CD4-positive, alpha-beta T cell (primary cell): ENCODE measurements around the gene PITRM1. TPM values are rescaled to one million over a fixed set of nuclear protein-coding genes. Genes with fewer than 3 reads are reported as not detected.

Experiments used
- ATAC-seq: fragments of 200-7000 bp; cut with Tn5 transposase; one replicate; pipeline ENCODE4 v1.10.0; 2022; ENCODE audit warnings: mild to moderate bottlenecking; ENCODE audit not compliant: poor library complexity
- CTCF ChIA-PET: fragments of 350-600 bp; sonication (Branson Sonifier 250); formaldehyde crosslinking; loops from one replicate; lab custom pipeline; 2021; ENCODE audit warnings: antibody characterized with exemption, inconsistent platforms; lab: Charles Lee
- POLR2A ChIA-PET: fragments of 350-600 bp; sonication (Branson Sonifier 250); formaldehyde crosslinking; loops from one replicate; lab custom pipeline; 2021; ENCODE audit warnings: antibody characterized with exemption, inconsistent platforms; lab: Charles Lee
- DNase-seq, 14 experiments: peaks; one replicate each; pipeline ENCODE4 v3.0.0-alpha.2; 2013 to 2020; ENCODE audit warnings: mixed read lengths in 2 of 14
- H3K27ac ChIP-seq, 2 donors: one replicate each; pipeline versions ENCODE4 v1.5.1 to v1.7.0; 2013; ENCODE audit warnings: low read length in 2 of 2, low read depth in 1 of 2, mild to moderate bottlenecking in 1 of 2
- H3K27me3 ChIP-seq, 2 experiments: 1 replicate in 1 of 2; 2 replicates in 1 of 2; pipeline versions ENCODE4 v1.6.1 to v1.7.0; 2013; ENCODE audit warnings: low read length in 2 of 2, control low read depth in 1 of 2, mild to moderate bottlenecking in 1 of 2, moderate library complexity in 1 of 2; ENCODE audit not compliant: insufficient read depth in 2 of 2, control insufficient read depth in 1 of 2
- H3K36me3 ChIP-seq: one replicate; pipeline ENCODE4 v1.6.1; 2013; ENCODE audit warnings: low read length, control low read depth; ENCODE audit not compliant: insufficient read depth
- H3K4me1 ChIP-seq: one replicate; pipeline ENCODE4 v1.6.1; 2013; ENCODE audit warnings: low read length, control low read depth; ENCODE audit not compliant: insufficient read depth
- H3K4me3 ChIP-seq: one replicate; pipeline ENCODE4 v1.5.1; 2013; ENCODE audit warnings: mild to moderate bottlenecking, low read length, moderate library complexity
- H3K9me3 ChIP-seq, 2 experiments: 1 replicate in 1 of 2; 2 replicates in 1 of 2; pipeline versions ENCODE4 v1.6.1 to v1.7.0; 2013; ENCODE audit warnings: low read length in 2 of 2, mild to moderate bottlenecking in 2 of 2, control low read depth in 1 of 2, moderate library complexity in 1 of 2; ENCODE audit not compliant: control insufficient read depth in 1 of 2, insufficient read depth in 1 of 2
- H3K27ac Mint-ChIP-seq: one replicate; pipeline ENCODE4 v1.8.0; 2020; ENCODE audit warnings: mixed read lengths
- H3K27me3 Mint-ChIP-seq: one replicate; pipeline ENCODE4 v1.8.0; 2021; ENCODE audit warnings: mixed read lengths
- H3K36me3 Mint-ChIP-seq: one replicate; pipeline ENCODE4 v1.8.0; 2021; ENCODE audit warnings: low read depth, mixed read lengths
- H3K4me1 Mint-ChIP-seq: one replicate; pipeline ENCODE4 v1.8.0; 2021; ENCODE audit warnings: low read depth, mixed read lengths
- H3K4me3 Mint-ChIP-seq: one replicate; pipeline ENCODE4 v1.8.0; 2020; ENCODE audit warnings: mild to moderate bottlenecking, mixed read lengths
- H3K9me3 Mint-ChIP-seq: one replicate; pipeline ENCODE4 v1.8.0; 2020; ENCODE audit warnings: mixed read lengths
- intact Hi-C, 2 experiments: fragments of 100-400 bp; cut with DNase I in 1 of 2; cut with micrococcal nuclease in 1 of 2; formaldehyde crosslinking; loops; one replicate each; pipeline versions ENCODE4 v1.15.1 to v1.9.0; 2023 to 2025; cut with DNase I, micrococcal nuclease
- total RNA-seq, 174 experiments: library from RNA in 2 of 174; stranded (reverse) in 2 of 174; gene quantifications; one replicate each; pipeline ENCODE4 v1.2.3 and lab custom pipeline; 2021 to 2026
- TF ChIP-seq, protein P1 (sequence below): fragments of 200-600 bp; IDR thresholded peaks from one replicate; pipeline ENCODE4 v1.8.0; 2022; ENCODE audit warnings: antibody characterized with exemption, mild to moderate bottlenecking

PITRM1 gene
- total RNA-seq, 2 experiments from 2014 or later: 76.7 to 77.8 TPM

DNA sequence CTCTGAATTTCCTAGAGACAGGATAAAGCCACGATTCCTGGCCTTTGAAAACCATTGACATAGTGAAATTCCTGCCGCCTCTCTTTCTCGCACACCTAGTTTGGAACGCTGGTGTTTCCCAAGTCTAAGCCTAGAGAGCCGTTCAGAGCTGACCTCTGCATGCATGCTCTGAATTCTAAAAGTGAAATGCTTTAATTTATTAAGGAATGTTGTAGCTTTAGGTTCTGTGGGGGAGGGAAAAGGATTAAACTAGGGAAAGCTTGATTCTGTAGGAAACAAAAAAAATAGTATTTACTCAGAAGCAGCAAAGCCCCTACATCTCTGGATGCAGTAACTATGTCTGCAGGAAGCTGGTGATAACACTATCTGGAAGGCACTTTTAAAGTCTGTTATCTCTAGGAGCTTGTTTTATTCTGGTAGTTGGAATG, 78.0 kb downstream of the PITRM1 start:
- no peak for DNase-seq
- H3K36me3 Mint-ChIP-seq: peaks cover 37% of the 10 kb centered on the region
- Histone ChIP-seq H3K36me3 (peaks cover 12% of the 10 kb centered on the region), H3K4me3 (no peak overlapping the region), H3K27ac (no peak overlapping the region), H3K4me1 (peaks cover 35% of the 10 kb centered on the region), H3K9me3 (no peaks in the 10 kb centered on the region), H3K27me3 (no peaks in the 10 kb centered on the region)
- CTCF ChIA-PET: no interaction called here
- intact Hi-C loops: no loop called here
- POLR2A ChIA-PET: no interaction called here
- TF ChIP-seq, protein P1, sequence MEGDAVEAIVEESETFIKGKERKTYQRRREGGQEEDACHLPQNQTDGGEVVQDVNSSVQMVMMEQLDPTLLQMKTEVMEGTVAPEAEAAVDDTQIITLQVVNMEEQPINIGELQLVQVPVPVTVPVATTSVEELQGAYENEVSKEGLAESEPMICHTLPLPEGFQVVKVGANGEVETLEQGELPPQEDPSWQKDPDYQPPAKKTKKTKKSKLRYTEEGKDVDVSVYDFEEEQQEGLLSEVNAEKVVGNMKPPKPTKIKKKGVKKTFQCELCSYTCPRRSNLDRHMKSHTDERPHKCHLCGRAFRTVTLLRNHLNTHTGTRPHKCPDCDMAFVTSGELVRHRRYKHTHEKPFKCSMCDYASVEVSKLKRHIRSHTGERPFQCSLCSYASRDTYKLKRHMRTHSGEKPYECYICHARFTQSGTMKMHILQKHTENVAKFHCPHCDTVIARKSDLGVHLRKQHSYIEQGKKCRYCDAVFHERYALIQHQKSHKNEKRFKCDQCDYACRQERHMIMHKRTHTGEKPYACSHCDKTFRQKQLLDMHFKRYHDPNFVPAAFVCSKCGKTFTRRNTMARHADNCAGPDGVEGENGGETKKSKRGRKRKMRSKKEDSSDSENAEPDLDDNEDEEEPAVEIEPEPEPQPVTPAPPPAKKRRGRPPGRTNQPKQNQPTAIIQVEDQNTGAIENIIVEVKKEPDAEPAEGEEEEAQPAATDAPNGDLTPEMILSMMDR: no peak
- no peak overlapping the region for H3K4me3 Mint-ChIP-seq
- no peaks in the 10 kb centered on the region for H3K27me3 Mint-ChIP-seq
- no peak for ATAC-seq
- no peak overlapping the region for H3K27ac Mint-ChIP-seq
- peaks cover 49% of the 10 kb centered on the region for H3K4me1 Mint-ChIP-seq
- no peaks in the 10 kb centered on the region for H3K9me3 Mint-ChIP-seq

DNA sequence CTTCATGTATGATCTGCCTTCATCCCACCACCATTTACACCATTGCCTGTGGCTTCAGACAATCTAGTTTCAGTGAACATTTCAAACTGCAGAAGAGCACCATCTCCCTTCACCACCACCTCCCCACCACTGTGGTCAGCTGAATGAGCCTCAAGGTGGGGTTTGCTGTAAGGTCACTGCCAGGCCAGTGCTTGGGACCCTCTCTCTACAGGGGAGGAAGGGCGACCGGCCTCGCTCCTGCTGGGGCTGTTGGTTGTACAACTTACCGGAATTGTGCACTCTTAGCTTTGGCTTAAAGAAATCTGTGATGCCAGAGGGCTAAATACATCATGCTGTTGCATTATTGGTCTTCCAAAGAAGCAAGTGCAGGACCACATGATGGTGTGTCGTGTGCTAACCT, 78.6 kb downstream of the PITRM1 start:
- TF ChIP-seq, protein P1: no peak
- peaks cover 49% of the 10 kb centered on the region for H3K4me1 Mint-ChIP-seq
- no peak overlapping the region for H3K27ac ChIP-seq
- intact Hi-C loops: no loop called here
- peaks cover 31% of the 10 kb centered on the region for H3K36me3 Mint-ChIP-seq
- H3K4me3 ChIP-seq: no peak overlapping the region
- ATAC-seq (no peak), DNase-seq (no peak)
- no peak overlapping the region for H3K4me3 Mint-ChIP-seq
- H3K27me3 Mint-ChIP-seq: no peaks in the 10 kb centered on the region
- no peaks in the 10 kb centered on the region for H3K27me3 ChIP-seq
- peaks cover 35% of the 10 kb centered on the region for H3K4me1 ChIP-seq
- H3K9me3 ChIP-seq: no peaks in the 10 kb centered on the region
- peaks cover 7% of the 10 kb centered on the region for H3K36me3 ChIP-seq
- no peak overlapping the region for H3K27ac Mint-ChIP-seq
- no peaks in the 10 kb centered on the region for H3K9me3 Mint-ChIP-seq
- ChIA-PET POLR2A (no interaction called here), CTCF (no interaction called here)

DNA sequence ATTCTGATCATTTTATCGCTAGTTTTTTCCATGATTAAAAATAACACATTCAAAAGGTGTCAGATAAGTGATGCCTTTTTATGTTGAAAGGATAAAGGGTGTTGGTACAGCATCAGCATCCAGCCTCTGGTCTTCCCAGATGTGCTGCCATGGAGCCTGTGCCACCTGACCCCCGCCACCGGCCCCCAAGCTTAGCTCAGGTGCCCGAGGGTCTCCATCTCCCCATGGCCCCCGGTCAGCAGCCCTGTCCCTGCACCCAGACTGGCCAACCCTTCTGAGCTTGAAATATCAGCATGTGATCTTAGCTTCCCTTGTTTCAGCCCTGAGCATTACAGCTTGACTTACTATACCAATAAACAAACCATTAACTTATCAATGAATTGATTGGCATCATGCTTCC, 80.7 kb downstream of the PITRM1 start:
- intact Hi-C loops: no loop called here
- ChIA-PET POLR2A (no interaction called here), CTCF (no interaction called here)
- ATAC-seq: no peak
- no peak overlapping the region for H3K27ac ChIP-seq
- Mint-ChIP-seq H3K4me3 (no peak overlapping the region), H3K36me3 (peaks cover 21% of the 10 kb centered on the region), H3K4me1 (peaks cover 54% of the 10 kb centered on the region), H3K27me3 (no peaks in the 10 kb centered on the region), H3K9me3 (no peaks in the 10 kb centered on the region), H3K27ac (no peak overlapping the region)
- peaks cover 35% of the 10 kb centered on the region for H3K4me1 ChIP-seq
- DNase-seq: no peak
- no peak overlapping the region for H3K4me3 ChIP-seq
- peaks cover 2% of the 10 kb centered on the region for H3K36me3 ChIP-seq
- no peaks in the 10 kb centered on the region for H3K9me3 ChIP-seq
- no peaks in the 10 kb centered on the region for H3K27me3 ChIP-seq
- TF ChIP-seq, protein P1: no peak
